ENCODE measurements around the gene ERMP1. TPM values are rescaled to one million over a fixed set of nuclear protein-coding genes. Genes with fewer than 3 reads are reported as not detected.

ERMP1 gene
- polyA plus RNA-seq, 1 donor from 2014 or later: 7.8 TPM

- H3K27ac ChIP-seq (ENCODE audit: low read length): no peak overlapping the region
- no peak overlapping the region for H3K9ac ChIP-seq (ENCODE audit: low read length)
- H3K9me3 ChIP-seq (ENCODE audit: low read length): no peaks in the 10 kb centered on the region
- no peaks in the 10 kb centered on the region for H3K79me2 ChIP-seq (replicated peaks; ENCODE audit: insufficient read depth, low read length)
- H3K9me2 ChIP-seq (ENCODE audit: insufficient read depth, low read length): no peaks in the 10 kb centered on the region
- no peaks in the 10 kb centered on the region for H3K27me3 ChIP-seq (ENCODE audit: insufficient read depth, low read depth, low read length)
- TF ChIP-seq POLR2AphosphoS5 (IDR thresholded peaks at IDR 0.05): no peak
- no peak for TF ChIP-seq TAF1 (IDR thresholded peaks at IDR 0.05; ENCODE audit: low read depth)
- no peak for TF ChIP-seq REST (IDR thresholded peaks at IDR 0.05; ENCODE audit: borderline replicate concordance)
- no peak for TF ChIP-seq EP300 (conservative IDR thresholded peaks at IDR 0.05; ENCODE audit: poor library complexity, severe bottlenecking)
- no peak for TF ChIP-seq SMC3 (conservative IDR thresholded peaks at IDR 0.05; ENCODE audit: poor library complexity)
- H3K36me3 ChIP-seq (ENCODE audit: insufficient read depth, low read length): no peaks in the 10 kb centered on the region
- H2AFZ ChIP-seq (ENCODE audit: low read depth, low read length): no peak overlapping the region
- H4K20me1 ChIP-seq (ENCODE audit: insufficient read depth): no peaks in the 10 kb centered on the region
- H3K4me2 ChIP-seq (ENCODE audit: low read length): no peak overlapping the region
- H3K4me3 ChIP-seq (ENCODE audit: low read length): no peak overlapping the region
- H3F3A ChIP-seq (ENCODE audit: insufficient read depth, low read length, poor library complexity, severe bottlenecking): no peaks in the 10 kb centered on the region
Measured at GRCh38 chr9:5825895-5826622, 6.9 kb downstream of the ERMP1 start.

GRCh38 chr9:5825223-5825622, 7.7 kb downstream of the ERMP1 start:
- no peaks in the 10 kb centered on the region for H3K9me2 ChIP-seq (ENCODE audit: insufficient read depth, low read length)
- no peaks in the 10 kb centered on the region for H3K79me2 ChIP-seq (replicated peaks; ENCODE audit: insufficient read depth, low read length)
- no peaks in the 10 kb centered on the region for H4K20me1 ChIP-seq (ENCODE audit: insufficient read depth)
- H3K4me3 ChIP-seq (ENCODE audit: low read length): no peak overlapping the region
- H3K9me3 ChIP-seq (ENCODE audit: low read length): no peaks in the 10 kb centered on the region
- H3K4me2 ChIP-seq (ENCODE audit: low read length): no peak overlapping the region
- no peak overlapping the region for H2AFZ ChIP-seq (ENCODE audit: low read depth, low read length)
- no peak overlapping the region for H3K27ac ChIP-seq (ENCODE audit: low read length)
- no peaks in the 10 kb centered on the region for H3F3A ChIP-seq (ENCODE audit: insufficient read depth, low read length, poor library complexity, severe bottlenecking)
- H3K36me3 ChIP-seq (ENCODE audit: insufficient read depth, low read length): no peaks in the 10 kb centered on the region
- TF ChIP-seq SMC3 (conservative IDR thresholded peaks at IDR 0.05; ENCODE audit: poor library complexity): no peak
- H3K27me3 ChIP-seq (ENCODE audit: insufficient read depth, low read depth, low read length): no peaks in the 10 kb centered on the region
- H3K9ac ChIP-seq (ENCODE audit: low read length): no peak overlapping the region

GRCh38 chr9:5820425-5820824, 12.5 kb downstream of the ERMP1 start:
- no peaks in the 10 kb centered on the region for H3K9me2 ChIP-seq (ENCODE audit: insufficient read depth, low read length)
- H4K20me1 ChIP-seq (ENCODE audit: insufficient read depth): no peaks in the 10 kb centered on the region
- H3K36me3 ChIP-seq (ENCODE audit: insufficient read depth, low read length): no peaks in the 10 kb centered on the region
- no peak overlapping the region for H3K27ac ChIP-seq (ENCODE audit: low read length)
- H3K27me3 ChIP-seq (ENCODE audit: insufficient read depth, low read depth, low read length): no peaks in the 10 kb centered on the region
- TF ChIP-seq REST (IDR thresholded peaks at IDR 0.05; ENCODE audit: borderline replicate concordance): no peak
- TF ChIP-seq MXI1 (conservative IDR thresholded peaks at IDR 0.05; ENCODE audit: poor library complexity, severe bottlenecking): no peak
- TF ChIP-seq EZH2 (IDR thresholded peaks at IDR 0.05; ENCODE audit: borderline replicate concordance, insufficient read depth, low read length, poor library complexity, severe bottlenecking): no peak
- TF ChIP-seq TAF1 (IDR thresholded peaks at IDR 0.05; ENCODE audit: low read depth): no peak
- TF ChIP-seq RAD21 (conservative IDR thresholded peaks at IDR 0.05): no peak
- no peak for TF ChIP-seq CTCF (IDR thresholded peaks at IDR 0.05; ENCODE audit: poor library complexity, severe bottlenecking)
- TF ChIP-seq EP300 (conservative IDR thresholded peaks at IDR 0.05; ENCODE audit: poor library complexity, severe bottlenecking): no peak
- no peak for TF ChIP-seq SMC3 (conservative IDR thresholded peaks at IDR 0.05; ENCODE audit: poor library complexity)
- no peak for TF ChIP-seq POLR2AphosphoS5 (IDR thresholded peaks at IDR 0.05)
- H3K9me3 ChIP-seq (ENCODE audit: low read length): no peaks in the 10 kb centered on the region
- H3K79me2 ChIP-seq (replicated peaks; ENCODE audit: insufficient read depth, low read length): no peaks in the 10 kb centered on the region
- H3K4me2 ChIP-seq (ENCODE audit: low read length): no peak overlapping the region
- no peaks in the 10 kb centered on the region for H3F3A ChIP-seq (ENCODE audit: insufficient read depth, low read length, poor library complexity, severe bottlenecking)
- no peak overlapping the region for H2AFZ ChIP-seq (ENCODE audit: low read depth, low read length)
- no peak overlapping the region for H3K9ac ChIP-seq (ENCODE audit: low read length)
- H3K4me3 ChIP-seq (ENCODE audit: low read length): no peak overlapping the region
